Activated CD8-positive, alpha-beta memory T cell treated with anti-CD3 and anti-CD28 coated beads, Interleukin-2, amount 50 U/mL, for 24 hours (primary cell): Measurements from ENCODE around the gene SLC16A8.

Experiments
- DNase-seq: peaks from one replicate; pipeline ENCODE4 v3.0.0-alpha.2; 2020; ENCODE audit errors: extremely low read depth

The SLC16A8 gene

GRCh38 chr22:38072322-38073149 is 11.4 kb downstream of the SLC16A8 start:
- DNase-seq, result no peak

GRCh38 chr22:38071421-38072321 is 12.3 kb downstream of the SLC16A8 start:
- DNase-seq, result no peak

GRCh38 chr22:38070250-38070921 is 13.6 kb downstream of the SLC16A8 start:
- no peak for DNase-seq

GRCh38 chr22:38069372-38070249 is 14.4 kb downstream of the SLC16A8 start:
- DNase-seq, result no peak

GRCh38 chr22:38068641-38069371 is 15.2 kb downstream of the SLC16A8 start:
- DNase-seq, result no peak

GRCh38 chr22:38067761-38068360 is 16.1 kb downstream of the SLC16A8 start:
- no peak for DNase-seq

GRCh38 chr22:38067028-38067415 is 17.0 kb downstream of the SLC16A8 start:
- DNase-seq, result no peak

- DNase-seq, result no peak
Observed at GRCh38 chr22:38066381-38067027, 17.5 kb downstream of the SLC16A8 start.

GRCh38 chr22:38065539-38065938 is 18.4 kb downstream of the SLC16A8 start:
- DNase-seq, result no peak

GRCh38 chr22:38062791-38063190 is 21.2 kb downstream of the SLC16A8 start:
- no peak for DNase-seq

- peak; percentile 26 for DNase-seq
Observed at GRCh38 chr22:38056969-38057891, 26.8 kb downstream of the SLC16A8 start, which contains the start of gene PICK1. PICK1 (plus strand) TSS chr22:38057404; CDS start chr22:38057810, 406 bp downstream.

- peak; percentile 50 for DNase-seq
Observed at GRCh38 chr22:38051900-38052862, 31.8 kb downstream of the SLC16A8 start.

- DNase-seq, result no peak
Observed at GRCh38 chr22:38051261-38051660, 32.7 kb downstream of the SLC16A8 start.

GRCh38 chr22:38050720-38051119 is 33.3 kb downstream of the SLC16A8 start:
- no peak for DNase-seq

- no peak for DNase-seq
Observed at GRCh38 chr22:38049812-38050619, 34.0 kb downstream of the SLC16A8 start.

- no peak for DNase-seq
Observed at GRCh38 chr22:38046070-38046748, 37.8 kb downstream of the SLC16A8 start.
